HEK293 (cell line): Measurements from ENCODE around the gene DNMT3A.

Experiments used
- CTCF ChIA-PET: fragments of 350-600 bp; formaldehyde crosslinking; extraction: SDS; loops from one replicate; lab custom pipeline; 2021; ENCODE audit warnings: antibody characterized with exemption; lab: Yijun Ruan, JAX
- POLR2A ChIA-PET: fragments of 300-600 bp; formaldehyde crosslinking; extraction: SDS; loops from one replicate; lab custom pipeline; 2020; ENCODE audit warnings: antibody characterized with exemption, inconsistent platforms; lab: Yijun Ruan, JAX
- H3K27ac ChIP-seq: fragments of 200-500 bp; sonication (Bioruptor generic); 2 replicates; pipeline ENCODE4 v1.5.1; 2014; ENCODE audit warnings: low read depth, low read length, control low read depth, inconsistent platforms; ENCODE audit errors: extremely low read depth
- H3K36me3 ChIP-seq, 2 experiments: fragments of 200-500 bp in 1 of 2; sonication (Bioruptor generic) in 1 of 2; 1 replicate in 1 of 2; 2 replicates in 1 of 2; pipeline ENCODE4 v1.5.1; 2014 to 2017; ENCODE audit warnings: inconsistent platforms in 2 of 2, low read length in 2 of 2; ENCODE audit not compliant: control insufficient read depth in 2 of 2, insufficient read depth in 1 of 2
- H3K4me1 ChIP-seq: fragments of 200-500 bp; sonication (Bioruptor generic); 2 replicates; pipeline ENCODE4 v1.5.1; 2014; ENCODE audit warnings: mild to moderate bottlenecking, low read length, inconsistent platforms; ENCODE audit not compliant: control insufficient read depth, insufficient read depth
- H3K4me3 ChIP-seq: 2 replicates; pipeline ENCODE4 v1.5.1; 2011; ENCODE audit warnings: low read depth, mild to moderate bottlenecking, control low read depth, low read length, moderate library complexity
- H3K9me3 ChIP-seq: fragments of 200-500 bp; sonication (Bioruptor generic); 2 replicates; pipeline ENCODE4 v1.5.1; 2014; ENCODE audit warnings: low read depth, low read length, inconsistent platforms; ENCODE audit not compliant: control insufficient read depth, insufficient read depth
- GLI4 ChIP-seq: fragments of 450-650 bp; formaldehyde crosslinking; IDR thresholded peaks from 2 replicates; pipeline ENCODE4 v1.5.1; 2016; ENCODE audit warnings: missing biosample characterization, missing genetic modification characterization
- GLIS1 ChIP-seq: fragments of 450-650 bp; formaldehyde crosslinking; IDR thresholded peaks from 2 replicates; pipeline ENCODE4 v1.5.1; 2016; ENCODE audit warnings: missing biosample characterization, missing genetic modification characterization
- MZF1 ChIP-seq: fragments of 450-650 bp; formaldehyde crosslinking; IDR thresholded peaks from 2 replicates; pipeline ENCODE4 v1.5.1; 2017; ENCODE audit warnings: missing biosample characterization, missing genetic modification characterization, borderline replicate concordance
- PRDM10 ChIP-seq: fragments of 450-650 bp; formaldehyde crosslinking; IDR thresholded peaks from 2 replicates; pipeline ENCODE4 v1.5.1; 2016; ENCODE audit warnings: missing biosample characterization, missing genetic modification characterization
- SP2 ChIP-seq: fragments of 450-650 bp; formaldehyde crosslinking; IDR thresholded peaks from 2 replicates; pipeline ENCODE4 v1.5.1; 2016; ENCODE audit warnings: missing biosample characterization, missing genetic modification characterization
- WT1 ChIP-seq: fragments of 450-650 bp; formaldehyde crosslinking; IDR thresholded peaks from 2 replicates; pipeline ENCODE4 v1.5.1; 2016; ENCODE audit warnings: missing biosample characterization, missing genetic modification characterization
- YY1 ChIP-seq: fragments of 450-650 bp; formaldehyde crosslinking; IDR thresholded peaks from 2 replicates; pipeline ENCODE4 v1.5.1; 2018; ENCODE audit warnings: missing biosample characterization, missing genetic modification characterization
- ZBTB17 ChIP-seq: fragments of 450-650 bp; formaldehyde crosslinking; IDR thresholded peaks from 2 replicates; pipeline ENCODE4 v1.5.1; 2016; ENCODE audit warnings: missing biosample characterization, missing genetic modification characterization
- ZBTB44 ChIP-seq: fragments of 450-650 bp; IDR thresholded peaks from 2 replicates; pipeline ENCODE4 v1.5.1; 2018; ENCODE audit warnings: missing biosample characterization, mild to moderate bottlenecking, missing genetic modification characterization
- ZBTB8A ChIP-seq: fragments of 450-650 bp; formaldehyde crosslinking; IDR thresholded peaks from 2 replicates; pipeline ENCODE4 v1.5.1; 2016; ENCODE audit warnings: missing biosample characterization, missing genetic modification characterization
- ZNF114 ChIP-seq: fragments of 450-650 bp; formaldehyde crosslinking; IDR thresholded peaks from 2 replicates; pipeline ENCODE4 v1.5.0; 2017; ENCODE audit warnings: missing biosample characterization, missing genetic modification characterization
- ZNF133 ChIP-seq: fragments of 450-650 bp; formaldehyde crosslinking; IDR thresholded peaks from 2 replicates; pipeline ENCODE4 v1.5.1; 2016; ENCODE audit warnings: missing biosample characterization, missing genetic modification characterization
- ZNF155 ChIP-seq: fragments of 450-650 bp; formaldehyde crosslinking; IDR thresholded peaks from 2 replicates; pipeline ENCODE4 v1.5.1; 2016; ENCODE audit warnings: missing biosample characterization, missing genetic modification characterization
- ZNF175 ChIP-seq: fragments of 450-650 bp; formaldehyde crosslinking; IDR thresholded peaks from 2 replicates; pipeline ENCODE4 v1.5.1; 2016; ENCODE audit warnings: missing biosample characterization, missing genetic modification characterization
- ZNF184 ChIP-seq: fragments of 450-650 bp; IDR thresholded peaks from 2 replicates; pipeline ENCODE4 v1.5.1; 2018; ENCODE audit warnings: missing biosample characterization, mild to moderate bottlenecking, missing genetic modification characterization
- ZNF366 ChIP-seq: fragments of 450-650 bp; formaldehyde crosslinking; conservative IDR thresholded peaks from 2 replicates; pipeline ENCODE4 v1.5.1; 2016; ENCODE audit warnings: missing biosample characterization, missing genetic modification characterization
- ZNF521 ChIP-seq: fragments of 450-650 bp; formaldehyde crosslinking; IDR thresholded peaks from 2 replicates; pipeline ENCODE4 v1.5.1; 2017; ENCODE audit warnings: missing biosample characterization, mild to moderate bottlenecking, missing genetic modification characterization
- ZNF548 ChIP-seq: fragments of 450-650 bp; formaldehyde crosslinking; IDR thresholded peaks from 2 replicates; pipeline ENCODE4 v1.5.1; 2016; ENCODE audit warnings: missing biosample characterization, missing genetic modification characterization
- ZNF558 ChIP-seq: fragments of 450-650 bp; formaldehyde crosslinking; IDR thresholded peaks from 2 replicates; pipeline ENCODE4 v1.5.1; 2016; ENCODE audit warnings: missing biosample characterization, missing genetic modification characterization
- ZNF664 ChIP-seq: fragments of 450-650 bp; formaldehyde crosslinking; IDR thresholded peaks from 2 replicates; pipeline ENCODE4 v1.5.1; 2016; ENCODE audit warnings: missing biosample characterization, missing genetic modification characterization
- ZNF747 ChIP-seq: fragments of 450-650 bp; formaldehyde crosslinking; IDR thresholded peaks from 2 replicates; pipeline ENCODE4 v1.5.1; 2016; ENCODE audit warnings: missing biosample characterization, missing genetic modification characterization
- ZNF792 ChIP-seq: fragments of 450-650 bp; formaldehyde crosslinking; IDR thresholded peaks from 2 replicates; pipeline ENCODE4 v1.5.1; 2016; ENCODE audit warnings: missing biosample characterization, missing genetic modification characterization
- TF ChIP-seq, protein P1 (sequence below): fragments of 450-650 bp; formaldehyde crosslinking; IDR thresholded peaks from 2 replicates; pipeline ENCODE4 v1.5.1; 2017; ENCODE audit warnings: missing biosample characterization, missing genetic modification characterization
- TF ChIP-seq, protein P2 (sequence below): fragments of 450-650 bp; formaldehyde crosslinking; IDR thresholded peaks from 2 replicates; pipeline ENCODE4 v1.5.1; 2016; ENCODE audit warnings: missing biosample characterization, missing genetic modification characterization

DNMT3A gene

DNA sequence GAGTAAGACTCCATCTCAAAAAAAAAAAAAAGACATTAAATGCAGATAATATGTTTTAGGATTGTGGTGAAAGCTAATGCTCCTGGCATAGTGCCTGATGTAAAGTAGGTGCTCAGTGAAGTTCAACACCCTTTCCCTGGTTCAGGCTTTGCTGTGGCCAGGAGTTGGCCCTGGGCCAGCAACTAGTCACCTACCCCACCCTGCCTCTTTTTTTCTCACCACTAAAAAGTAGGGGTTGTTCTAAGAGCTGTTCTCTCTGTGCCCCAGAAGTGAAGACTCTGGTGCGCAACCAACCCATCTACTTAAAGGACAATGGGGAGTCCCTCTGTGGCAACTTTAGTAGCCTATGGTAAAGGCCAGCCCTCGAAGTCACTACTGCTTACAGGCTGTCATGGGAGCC lies 75.9 kb downstream of the DNMT3A start:
- ChIA-PET CTCF (interaction anchor here (1.0 kb wide), 1 partner anchor 37 kb away, joined by 4 read pairs; no protein-coding TSS in a partner anchor), POLR2A (no interaction called here)
- peaks cover 0 to 26% of the 10 kb centered on the region in 2 experiments; a peak in 2 of 3 replicates for H3K36me3 ChIP-seq
- peaks cover 5% of the 10 kb centered on the region; the same call in 1 of the 2 replicates for H3K4me1 ChIP-seq
- H3K9me3 ChIP-seq = no peaks in the 10 kb centered on the region
- TF ChIP-seq ZNF664 (tag by site-specific recombination) (peak; percentile 68; the same call in 1 of the 2 replicates), ZNF184 (tag by site-specific recombination) (0 out of 2 replicates have a peak, but pooled peaks have one; percentile 50), ZBTB44 (tag by site-specific recombination) (no peak), ZBTB17 (0 out of 2 replicates have a peak, but pooled peaks have one; percentile 35), ZBTB8A (0 out of 2 replicates have a peak, but pooled peaks have one; percentile 25), ZNF792 (tag by site-specific recombination) (no peak)
- TF ChIP-seq, protein P1, sequence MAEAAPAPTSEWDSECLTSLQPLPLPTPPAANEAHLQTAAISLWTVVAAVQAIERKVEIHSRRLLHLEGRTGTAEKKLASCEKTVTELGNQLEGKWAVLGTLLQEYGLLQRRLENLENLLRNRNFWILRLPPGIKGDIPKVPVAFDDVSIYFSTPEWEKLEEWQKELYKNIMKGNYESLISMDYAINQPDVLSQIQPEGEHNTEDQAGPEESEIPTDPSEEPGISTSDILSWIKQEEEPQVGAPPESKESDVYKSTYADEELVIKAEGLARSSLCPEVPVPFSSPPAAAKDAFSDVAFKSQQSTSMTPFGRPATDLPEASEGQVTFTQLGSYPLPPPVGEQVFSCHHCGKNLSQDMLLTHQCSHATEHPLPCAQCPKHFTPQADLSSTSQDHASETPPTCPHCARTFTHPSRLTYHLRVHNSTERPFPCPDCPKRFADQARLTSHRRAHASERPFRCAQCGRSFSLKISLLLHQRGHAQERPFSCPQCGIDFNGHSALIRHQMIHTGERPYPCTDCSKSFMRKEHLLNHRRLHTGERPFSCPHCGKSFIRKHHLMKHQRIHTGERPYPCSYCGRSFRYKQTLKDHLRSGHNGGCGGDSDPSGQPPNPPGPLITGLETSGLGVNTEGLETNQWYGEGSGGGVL (tag by site-specific recombination) = no peak
- no peak overlapping the region for H3K4me3 ChIP-seq
- no peak overlapping the region for H3K27ac ChIP-seq

DNA sequence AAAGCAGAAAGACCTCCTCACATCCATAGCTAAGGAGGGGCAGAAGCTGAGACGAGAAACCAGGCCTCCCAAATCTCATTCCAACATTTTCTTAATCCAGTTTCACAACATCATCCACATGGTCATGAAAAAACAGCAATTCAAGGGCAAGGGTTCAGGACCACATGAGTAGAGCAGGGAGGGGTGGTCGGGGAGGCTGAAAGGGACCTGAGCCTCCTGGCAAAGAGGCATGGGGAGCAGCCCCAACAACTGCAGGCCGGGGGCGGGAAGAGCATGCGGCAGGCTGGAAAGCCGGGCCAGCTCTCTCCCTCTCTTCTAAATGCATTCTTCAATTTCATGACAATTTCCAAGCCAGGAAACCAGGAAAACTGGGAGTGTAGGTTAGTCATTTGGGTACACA lies 76.7 kb downstream of the DNMT3A start:
- Histone ChIP-seq H3K4me3 (no peak overlapping the region), H3K36me3 (peaks cover 0 to 23% of the 10 kb centered on the region in 2 experiments; a peak in 2 of 3 replicates), H3K4me1 (peaks cover 5% of the 10 kb centered on the region; the same call in 1 of the 2 replicates), H3K27ac (no peak overlapping the region)
- POLR2A ChIA-PET = no interaction called here
- CTCF ChIA-PET = interaction anchor here (1.0 kb wide), 1 partner anchor 36 kb away, joined by 4 read pairs; no protein-coding TSS in a partner anchor
- TF ChIP-seq ZNF114 (no peak), ZNF747 (no peak), SP2 (tag by site-specific recombination) (no peak), ZNF548 (tag by site-specific recombination) (no peak), PRDM10 (tag by site-specific recombination) (no peak), YY1 (tag by site-specific recombination) (no peak), WT1 (tag by site-specific recombination) (no peak), ZNF155 (tag by site-specific recombination) (no peak), ZNF133 (tag by site-specific recombination) (no peak), ZNF366 (tag by site-specific recombination) (no peak), MZF1 (tag by site-specific recombination) (no peak), GLIS1 (tag by site-specific recombination) (no peak), ZNF664 (tag by site-specific recombination) (no peak), ZNF175 (tag by site-specific recombination) (no peak), ZNF558 (tag by site-specific recombination) (no peak), GLI4 (tag by site-specific recombination) (no peak), ZNF521 (no peak)
- TF ChIP-seq, protein P2, sequence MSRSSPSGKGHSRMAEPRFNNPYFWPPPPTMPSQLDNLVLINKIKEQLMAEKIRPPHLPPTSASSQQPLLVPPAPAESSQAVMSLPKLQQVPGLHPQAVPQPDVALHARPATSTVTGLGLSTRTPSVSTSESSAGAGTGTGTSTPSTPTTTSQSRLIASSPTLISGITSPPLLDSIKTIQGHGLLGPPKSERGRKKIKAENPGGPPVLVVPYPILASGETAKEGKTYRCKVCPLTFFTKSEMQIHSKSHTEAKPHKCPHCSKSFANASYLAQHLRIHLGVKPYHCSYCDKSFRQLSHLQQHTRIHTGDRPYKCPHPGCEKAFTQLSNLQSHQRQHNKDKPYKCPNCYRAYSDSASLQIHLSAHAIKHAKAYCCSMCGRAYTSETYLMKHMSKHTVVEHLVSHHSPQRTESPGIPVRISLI (tag by site-specific recombination) = no peak
- TF ChIP-seq, all 188 proteins: peak for 0
- H3K9me3 ChIP-seq = no peaks in the 10 kb centered on the region
